ENCODE measurements around the gene VMP1. TPM values are rescaled to one million over a fixed set of nuclear protein-coding genes. Genes with fewer than 3 reads are reported as not detected.

Gene VMP1
- total RNA-seq, 2 experiments from 2014 or later, result 29.2 to 38.0 TPM

- Histone ChIP-seq H3K79me2 (ENCODE audit: insufficient read depth, low read depth, low read length) (no peaks in the 10 kb centered on the region), H3K4me1 (ENCODE audit: insufficient read depth, low read length, poor library complexity, severe bottlenecking) (no peaks in the 10 kb centered on the region), H2AFZ (ENCODE audit: low read length) (no peak overlapping the region), H3K9me3 (ENCODE audit: low read length) (no peaks in the 10 kb centered on the region), H4K20me1 (ENCODE audit: insufficient read depth, low read length) (no peaks in the 10 kb centered on the region), H3K9me2 (ENCODE audit: insufficient read depth, low read length) (no peaks in the 10 kb centered on the region), H3K27ac (ENCODE audit: low read depth, low read length, poor library complexity, severe bottlenecking) (no peak overlapping the region), H3K4me2 (ENCODE audit: low read length) (no peak overlapping the region), H3K36me3 (ENCODE audit: insufficient read depth, low read length) (peaks cover 53% of the 10 kb centered on the region), H3K4me3 (ENCODE audit: low read depth, low read length, poor library complexity, severe bottlenecking) (no peak overlapping the region)
- BruUV-seq (replicated peaks), result no TSS peak
- TF ChIP-seq CTCF (conservative IDR thresholded peaks at IDR 0.05; ENCODE audit: low read length) (no peak), EZH2phosphoT487 (IDR thresholded peaks at IDR 0.05; ENCODE audit: borderline replicate concordance, low read depth, low read length) (no peak)
- ChIA-PET POLR2A (no interaction called here), CTCF (ENCODE audit: unreplicated experiment) (no interaction called here)
- DNase-seq (ENCODE audit: low spot score), result no peak
- intact Hi-C loops (cut with micrococcal nuclease; ENCODE audit: unreplicated experiment), result no loop called here
Observed at GRCh38 chr17:59762824-59763374, 55.4 kb downstream of the VMP1 start.

GRCh38 chr17:59763861-59764260 is 56.4 kb downstream of the VMP1 start:
- no peaks in the 10 kb centered on the region for H3K9me2 ChIP-seq (ENCODE audit: insufficient read depth, low read length)
- H3K36me3 ChIP-seq (ENCODE audit: insufficient read depth, low read length), result peaks cover 51% of the 10 kb centered on the region
- H3K4me2 ChIP-seq (ENCODE audit: low read length), result no peak overlapping the region
- no peaks in the 10 kb centered on the region for H4K20me1 ChIP-seq (ENCODE audit: insufficient read depth, low read length)
- no peaks in the 10 kb centered on the region for H3K4me1 ChIP-seq (ENCODE audit: insufficient read depth, low read length, poor library complexity, severe bottlenecking)
- DNase-seq (ENCODE audit: low spot score), result no peak
- no peak overlapping the region for H2AFZ ChIP-seq (ENCODE audit: low read length)
- H3K27ac ChIP-seq (ENCODE audit: low read depth, low read length, poor library complexity, severe bottlenecking), result no peak overlapping the region
- intact Hi-C loops (cut with micrococcal nuclease; ENCODE audit: unreplicated experiment), result no loop called here
- ChIA-PET CTCF (ENCODE audit: unreplicated experiment) (no interaction called here), POLR2A (no interaction called here)
- H3K9me3 ChIP-seq (ENCODE audit: low read length), result no peaks in the 10 kb centered on the region
- BruUV-seq (replicated peaks), result no TSS peak
- no peak overlapping the region for H3K4me3 ChIP-seq (ENCODE audit: low read depth, low read length, poor library complexity, severe bottlenecking)
- H3K79me2 ChIP-seq (ENCODE audit: insufficient read depth, low read depth, low read length), result no peaks in the 10 kb centered on the region
- TF ChIP-seq EZH2phosphoT487 (IDR thresholded peaks at IDR 0.05; ENCODE audit: borderline replicate concordance, low read depth, low read length), result no peak

GRCh38 chr17:59764292-59764741 is 56.9 kb downstream of the VMP1 start:
- H3K9me2 ChIP-seq (ENCODE audit: insufficient read depth, low read length), result no peaks in the 10 kb centered on the region
- ChIA-PET CTCF (ENCODE audit: unreplicated experiment) (no interaction called here), POLR2A (interaction anchor here (0.7 kb wide), 1 partner anchor 25 kb away, joined by 3 read pairs; no protein-coding TSS in a partner anchor)
- H3K27ac ChIP-seq (ENCODE audit: low read depth, low read length, poor library complexity, severe bottlenecking), result no peak overlapping the region
- TF ChIP-seq EZH2phosphoT487 (IDR thresholded peaks at IDR 0.05; ENCODE audit: borderline replicate concordance, low read depth, low read length) (no peak), CTCF (conservative IDR thresholded peaks at IDR 0.05; ENCODE audit: low read length) (no peak)
- H3K4me2 ChIP-seq (ENCODE audit: low read length), result no peak overlapping the region
- no peak overlapping the region for H3K4me3 ChIP-seq (ENCODE audit: low read depth, low read length, poor library complexity, severe bottlenecking)
- H2AFZ ChIP-seq (ENCODE audit: low read length), result no peak overlapping the region
- BruUV-seq (replicated peaks), result no TSS peak
- no peak for DNase-seq (ENCODE audit: low spot score)
- H4K20me1 ChIP-seq (ENCODE audit: insufficient read depth, low read length), result no peaks in the 10 kb centered on the region
- H3K36me3 ChIP-seq (ENCODE audit: insufficient read depth, low read length), result peaks cover 47% of the 10 kb centered on the region
- H3K4me1 ChIP-seq (ENCODE audit: insufficient read depth, low read length, poor library complexity, severe bottlenecking), result no peaks in the 10 kb centered on the region
- intact Hi-C loops (cut with micrococcal nuclease; ENCODE audit: unreplicated experiment), result no loop called here
- H3K79me2 ChIP-seq (ENCODE audit: insufficient read depth, low read depth, low read length), result no peaks in the 10 kb centered on the region
- no peaks in the 10 kb centered on the region for H3K9me3 ChIP-seq (ENCODE audit: low read length)

Measured in OCI-LY7 (cell line).